GM10266 (cell line): ENCODE measurements around the gene MUC4.

Experiments
- DNase-seq: peaks from one replicate; pipeline ENCODE4 v3.0.0; 2012; ENCODE audit errors: extremely low spot score
- CTCF ChIP-seq: IDR thresholded peaks from 2 replicates; pipeline ENCODE4 v1.5.1; 2012; ENCODE audit warnings: mild to moderate bottlenecking, low read depth; ENCODE audit not compliant: control insufficient read depth, insufficient read depth; ENCODE audit errors: missing control alignments

The MUC4 gene

GRCh38 chr3:195845483-195845882 lies 33.8 kb upstream of the MUC4 start:
- TF ChIP-seq CTCF = no peak
- DNase-seq = no peak

GRCh38 chr3:195844671-195845218 lies 33.0 kb upstream of the MUC4 start:
- DNase-seq = no peak
- TF ChIP-seq CTCF = no peak

- TF ChIP-seq CTCF = no peak
- no peak for DNase-seq
These were observed 27.7 kb upstream of the MUC4 start for GRCh38 chr3:195839260-195840010.

GRCh38 chr3:195838714-195839113 lies 27.0 kb upstream of the MUC4 start:
- peak; percentile 57 for DNase-seq
- no peak for TF ChIP-seq CTCF

- no peak for TF ChIP-seq CTCF
These were observed 24.9 kb upstream of the MUC4 start for GRCh38 chr3:195836476-195837135.

GRCh38 chr3:195835791-195836190 lies 24.1 kb upstream of the MUC4 start:
- TF ChIP-seq CTCF = no peak
- no peak for DNase-seq

More at GRCh38 chr3:195836476-195837135, 24.9 kb upstream of the MUC4 start:
- DNase-seq = no peak

GRCh38 chr3:195834675-195835583 lies 23.2 kb upstream of the MUC4 start:
- TF ChIP-seq CTCF = no peak
- DNase-seq = no peak
